ENCODE results near the gene IER5L.

GRCh38 chr9:129138144-129138462 is 40.0 kb downstream of the IER5L start:
- TF ChIP-seq POLR2A (IDR thresholded peaks at IDR 0.05) (no peak), CTCF (IDR thresholded peaks at IDR 0.05) (no peak)
